ENCODE measurements around the gene ATP5F1D.

DNA sequence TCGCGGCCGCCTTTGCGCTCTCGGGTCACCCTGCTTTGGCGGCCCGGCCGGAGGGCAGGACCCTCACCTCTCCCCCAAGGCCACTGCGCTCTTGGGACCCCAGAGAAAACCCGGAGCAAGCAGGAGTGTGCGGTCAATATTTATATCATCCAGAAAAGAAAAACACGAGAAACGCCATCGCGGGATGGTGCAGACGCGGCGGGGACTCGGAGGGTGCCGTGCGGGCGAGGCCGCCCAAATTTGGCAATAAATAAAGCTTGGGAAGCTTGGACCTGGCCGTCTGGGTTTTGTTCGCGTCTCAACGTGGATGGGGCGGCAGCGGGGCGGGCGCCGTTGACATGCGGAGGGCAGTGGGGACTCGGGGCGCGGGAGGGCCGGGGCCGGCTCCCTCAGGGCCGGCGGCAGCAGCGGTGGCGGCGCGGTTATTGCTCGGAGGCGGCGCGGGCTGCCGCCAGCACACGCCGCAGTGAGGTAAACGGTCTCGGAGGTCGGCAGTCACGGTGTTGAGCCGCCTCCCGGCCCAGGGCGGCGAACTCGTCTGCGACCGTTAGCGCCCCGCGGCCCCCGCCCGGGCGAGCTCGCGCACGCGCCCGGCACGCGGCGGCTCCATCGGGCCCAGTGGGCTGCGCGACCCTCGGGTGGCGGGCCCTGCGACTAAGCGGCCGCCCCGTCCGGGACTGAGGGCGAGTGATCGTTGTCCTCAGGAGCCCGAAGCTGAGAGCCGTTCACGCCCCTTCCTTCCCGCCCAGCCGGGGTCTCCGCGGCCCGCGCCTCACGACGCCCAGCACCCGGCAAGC, 13.2 kb upstream of the ATP5F1D start:
- TF ChIP-seq, protein P1, sequence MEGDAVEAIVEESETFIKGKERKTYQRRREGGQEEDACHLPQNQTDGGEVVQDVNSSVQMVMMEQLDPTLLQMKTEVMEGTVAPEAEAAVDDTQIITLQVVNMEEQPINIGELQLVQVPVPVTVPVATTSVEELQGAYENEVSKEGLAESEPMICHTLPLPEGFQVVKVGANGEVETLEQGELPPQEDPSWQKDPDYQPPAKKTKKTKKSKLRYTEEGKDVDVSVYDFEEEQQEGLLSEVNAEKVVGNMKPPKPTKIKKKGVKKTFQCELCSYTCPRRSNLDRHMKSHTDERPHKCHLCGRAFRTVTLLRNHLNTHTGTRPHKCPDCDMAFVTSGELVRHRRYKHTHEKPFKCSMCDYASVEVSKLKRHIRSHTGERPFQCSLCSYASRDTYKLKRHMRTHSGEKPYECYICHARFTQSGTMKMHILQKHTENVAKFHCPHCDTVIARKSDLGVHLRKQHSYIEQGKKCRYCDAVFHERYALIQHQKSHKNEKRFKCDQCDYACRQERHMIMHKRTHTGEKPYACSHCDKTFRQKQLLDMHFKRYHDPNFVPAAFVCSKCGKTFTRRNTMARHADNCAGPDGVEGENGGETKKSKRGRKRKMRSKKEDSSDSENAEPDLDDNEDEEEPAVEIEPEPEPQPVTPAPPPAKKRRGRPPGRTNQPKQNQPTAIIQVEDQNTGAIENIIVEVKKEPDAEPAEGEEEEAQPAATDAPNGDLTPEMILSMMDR (IDR thresholded peaks at IDR 0.05), result no peak
- TF ChIP-seq EP300 (IDR thresholded peaks at IDR 0.05), result no peak
- no peak for TF ChIP-seq POLR2A (IDR thresholded peaks at IDR 0.05)
